Measurements from ENCODE around the gene MRPL34.

The MRPL34 gene

DNA sequence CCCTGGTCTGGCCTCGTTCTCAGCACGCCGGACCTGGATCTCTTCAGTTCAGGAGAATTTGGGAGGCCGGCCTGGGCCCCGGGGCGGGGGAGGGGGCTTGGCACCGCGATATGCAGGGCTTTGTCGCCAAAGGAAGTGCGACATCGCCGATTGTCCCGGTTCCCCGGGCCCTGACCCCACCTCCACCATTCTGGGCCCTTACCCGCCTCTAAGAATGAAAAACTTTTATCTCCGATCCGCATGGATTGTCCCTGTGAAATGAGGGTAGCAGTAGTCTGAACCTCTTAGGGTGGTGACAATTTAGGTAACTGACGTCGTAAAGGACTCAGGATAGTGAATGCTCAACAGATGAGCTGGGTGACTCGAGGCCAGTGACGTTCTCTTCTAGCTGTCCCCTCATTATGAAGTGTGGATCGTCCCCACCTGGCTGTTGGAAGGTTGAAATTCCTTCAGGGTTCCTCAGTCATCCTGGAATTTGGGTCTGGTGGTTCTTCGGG, 4.3 kb downstream of the MRPL34 start:
- peak; percentile 40 for DNase-seq (ENCODE audit: low spot score)

- peak; percentile 95 for DNase-seq (ENCODE audit: low spot score)
These were observed 6.0 kb downstream of the MRPL34 start for GRCh38 chr19:17311455-17312188.

DNA sequence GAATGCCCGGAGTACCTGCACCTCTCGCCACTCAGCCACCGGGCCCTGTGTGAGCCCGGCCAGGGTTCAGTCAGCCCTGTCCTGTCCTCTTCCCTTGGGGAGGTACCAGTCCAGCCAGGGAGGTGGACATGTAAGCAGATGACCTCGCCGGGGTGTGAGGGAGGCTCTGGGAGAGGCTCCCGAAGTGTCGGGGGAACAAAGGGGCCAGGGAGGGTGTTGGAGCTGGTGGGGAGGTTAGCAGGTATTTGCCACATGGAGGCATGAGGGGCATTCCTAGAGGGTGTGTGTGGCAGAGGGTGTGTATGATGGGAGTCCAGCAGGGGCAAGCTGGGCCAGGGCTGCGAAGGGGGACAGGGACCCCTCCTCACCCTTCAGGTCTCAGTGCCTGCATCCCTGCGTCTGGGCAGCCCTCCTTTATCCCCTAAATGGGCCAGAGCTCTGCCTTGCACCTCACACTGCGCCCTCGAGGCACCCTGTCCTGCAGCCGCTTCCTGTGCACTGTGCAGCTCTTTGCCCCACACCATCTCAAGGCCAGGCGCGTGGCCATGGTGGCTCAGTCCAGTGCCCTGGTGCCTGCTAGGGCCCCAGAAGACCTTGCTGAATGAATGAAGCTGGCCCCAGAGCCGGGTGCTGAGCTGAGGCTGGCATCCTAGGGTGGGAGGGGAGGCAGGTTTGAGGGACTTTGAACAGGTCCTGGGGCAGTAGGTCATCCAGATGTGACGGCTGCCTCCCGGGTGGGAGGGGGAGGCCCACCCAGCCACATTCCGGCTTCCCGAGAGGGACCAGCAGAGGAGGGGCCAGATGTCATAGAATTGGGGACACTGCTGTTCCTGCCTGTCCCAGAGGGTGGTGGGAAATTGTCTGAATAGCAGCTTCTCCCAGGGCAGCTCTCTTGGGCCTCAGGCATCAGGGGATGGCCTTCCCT, 6.8 kb downstream of the MRPL34 start:
- no peak for DNase-seq (ENCODE audit: low spot score)

- DNase-seq (ENCODE audit: low spot score), result no peak
These were observed 8.4 kb downstream of the MRPL34 start for GRCh38 chr19:17314007-17314593.

- DNase-seq (ENCODE audit: low spot score), result no peak
These were observed 13.3 kb downstream of the MRPL34 start for GRCh38 chr19:17318966-17319365.

DNA sequence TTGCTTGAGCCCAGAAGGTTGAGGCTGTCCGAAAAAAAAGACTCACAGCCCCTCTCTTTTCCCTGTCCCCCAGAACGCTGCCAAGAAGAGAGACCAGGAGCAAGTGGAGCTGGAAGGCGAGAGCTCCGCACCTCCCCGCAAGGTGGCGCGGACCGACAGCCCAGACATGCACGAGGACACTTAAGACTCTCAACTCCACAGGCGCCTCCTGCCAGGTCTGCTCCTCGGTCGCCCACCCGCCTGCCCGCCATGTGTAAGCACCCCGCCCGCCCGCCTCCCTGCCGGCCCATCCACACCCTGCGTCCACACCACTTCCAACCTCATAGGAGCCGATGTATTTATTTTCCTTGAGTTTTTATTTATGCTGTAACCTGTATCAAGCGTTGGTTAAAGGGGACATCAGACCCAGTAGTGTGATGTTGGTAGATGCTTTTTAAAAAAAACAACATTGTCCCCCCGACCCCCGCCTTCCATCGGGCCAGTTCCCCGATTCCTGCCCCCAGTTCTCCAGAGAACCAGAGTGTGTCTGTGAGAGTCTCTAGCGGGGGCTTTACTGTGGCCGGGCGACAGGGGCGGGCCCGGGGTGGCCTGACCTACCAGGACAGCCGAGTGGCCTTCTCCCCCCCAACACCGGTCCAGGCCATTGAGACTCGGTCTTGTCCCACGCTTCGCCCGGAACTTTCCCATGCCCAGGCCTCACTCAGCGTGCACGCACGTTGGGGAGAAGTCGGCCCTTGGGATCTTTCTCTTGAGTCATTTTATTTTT, 14.0 kb downstream of the MRPL34 start:
- DNase-seq (ENCODE audit: low spot score), result no peak

DNA sequence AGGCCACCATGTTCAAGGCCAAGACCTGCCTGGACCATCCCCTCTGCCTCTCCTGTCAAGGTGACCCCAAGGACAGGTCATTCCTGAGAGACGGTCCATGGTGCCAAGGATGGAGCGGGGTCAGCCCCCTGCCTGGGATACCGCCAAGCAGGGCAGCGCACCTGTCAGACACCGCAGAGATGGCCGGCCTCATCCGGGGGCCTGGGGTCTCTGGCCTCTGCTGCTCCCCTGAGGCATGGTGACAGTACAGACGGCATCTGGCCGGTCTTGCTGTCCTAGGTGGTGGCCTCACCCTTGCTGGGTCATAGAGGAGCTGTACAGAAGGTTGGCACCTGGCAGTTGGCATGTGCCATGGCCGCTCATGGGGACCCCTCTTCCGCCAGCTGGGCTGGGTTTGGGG, 14.8 kb downstream of the MRPL34 start:
- no peak for DNase-seq (ENCODE audit: low spot score)

DNA sequence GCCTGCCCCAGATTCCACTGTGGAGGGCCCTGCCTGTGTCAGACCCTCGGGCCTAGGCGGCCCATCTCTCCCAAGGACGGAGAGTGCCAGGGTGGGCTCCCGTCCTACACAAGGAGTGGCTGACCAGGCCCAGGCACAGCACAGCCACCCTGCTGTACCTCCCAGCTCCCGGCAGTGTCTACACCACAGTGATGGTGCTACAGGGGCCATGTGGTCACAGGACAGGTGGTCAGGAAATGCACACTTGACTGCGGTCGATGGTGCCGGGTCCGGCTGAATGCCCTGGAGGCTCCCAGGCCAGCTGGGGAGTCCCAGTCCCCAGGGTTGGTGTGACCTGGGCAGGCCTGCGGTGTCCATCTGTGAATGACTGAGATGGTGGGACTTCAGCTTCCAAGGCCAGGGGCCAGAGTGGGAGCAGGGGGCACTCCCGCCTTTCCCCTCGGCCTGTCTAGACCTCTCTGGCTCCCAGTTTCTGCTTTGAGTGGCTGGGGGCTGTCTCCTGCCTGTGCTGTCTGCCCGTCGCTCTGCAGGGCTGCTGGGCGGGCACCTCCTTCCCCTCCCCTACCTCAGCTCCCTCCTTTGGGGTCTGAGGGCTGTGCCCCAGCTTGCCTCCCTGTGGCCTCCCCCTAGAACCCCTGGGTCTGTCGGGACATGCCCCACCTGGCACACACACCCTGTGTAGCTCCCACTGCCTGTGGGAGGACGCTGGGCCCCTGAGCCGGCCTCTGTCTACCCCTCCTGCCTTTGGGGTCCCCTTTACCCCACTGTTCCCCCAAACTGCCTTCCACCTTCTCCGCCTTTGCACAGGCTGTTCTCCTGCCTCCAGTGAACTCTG, 16.2 kb downstream of the MRPL34 start:
- no peak for DNase-seq (ENCODE audit: low spot score)

DNA sequence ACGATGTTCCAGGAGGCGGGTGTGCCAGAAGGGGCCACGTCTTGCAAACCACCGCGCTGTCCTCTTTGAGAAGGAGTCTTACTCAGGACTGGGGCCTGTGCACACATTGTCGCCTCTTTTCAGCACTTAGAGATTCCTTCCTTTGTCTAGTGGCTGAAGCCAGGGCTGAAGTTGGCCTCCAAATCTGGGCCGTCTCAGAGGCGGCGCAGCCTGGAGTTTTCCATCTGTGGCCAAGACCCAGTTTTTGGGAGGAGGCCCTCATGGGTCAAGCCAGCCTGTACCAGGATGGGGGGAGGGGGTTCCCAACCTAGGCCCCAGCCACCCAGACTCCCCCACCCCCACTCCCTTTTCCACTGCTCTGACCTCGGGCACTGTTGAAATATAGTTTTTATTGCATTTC, 17.2 kb downstream of the MRPL34 start:
- no peak for DNase-seq (ENCODE audit: low spot score)

DNA sequence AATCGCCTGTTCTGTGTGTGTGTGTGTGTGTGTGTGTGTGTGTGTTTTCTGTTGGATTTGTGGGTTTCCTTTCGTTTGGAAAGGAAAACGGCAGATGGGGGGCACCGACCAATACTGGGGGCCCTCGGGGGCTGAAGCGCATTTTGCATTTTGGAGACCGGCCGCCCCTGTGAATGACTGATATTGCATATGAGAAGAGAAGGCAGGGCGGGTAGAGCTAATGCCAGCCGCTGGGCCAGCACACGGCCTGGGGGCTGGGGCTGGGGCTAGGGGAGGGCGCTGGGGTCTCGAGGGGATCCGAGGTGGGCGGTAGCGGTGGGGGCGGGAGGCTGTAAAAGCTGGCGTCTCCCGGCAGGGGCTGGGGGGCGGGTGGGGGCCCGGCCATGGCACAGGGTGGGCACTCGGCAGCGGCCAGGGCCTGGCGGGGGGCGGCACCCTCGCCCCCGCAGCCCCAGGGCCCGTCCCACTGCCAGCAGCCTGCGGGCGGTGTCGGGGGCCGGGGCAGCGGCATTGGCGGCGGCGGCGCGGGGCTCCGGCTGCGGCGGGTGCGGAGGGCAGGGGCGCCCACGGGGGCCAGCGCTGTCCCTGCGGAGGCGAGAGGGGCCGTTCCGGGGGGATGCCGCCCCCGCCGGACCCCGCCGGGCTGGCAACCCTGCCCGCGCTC, 17.8 kb downstream of the MRPL34 start:
- no peak for DNase-seq (ENCODE audit: low spot score)

DNA sequence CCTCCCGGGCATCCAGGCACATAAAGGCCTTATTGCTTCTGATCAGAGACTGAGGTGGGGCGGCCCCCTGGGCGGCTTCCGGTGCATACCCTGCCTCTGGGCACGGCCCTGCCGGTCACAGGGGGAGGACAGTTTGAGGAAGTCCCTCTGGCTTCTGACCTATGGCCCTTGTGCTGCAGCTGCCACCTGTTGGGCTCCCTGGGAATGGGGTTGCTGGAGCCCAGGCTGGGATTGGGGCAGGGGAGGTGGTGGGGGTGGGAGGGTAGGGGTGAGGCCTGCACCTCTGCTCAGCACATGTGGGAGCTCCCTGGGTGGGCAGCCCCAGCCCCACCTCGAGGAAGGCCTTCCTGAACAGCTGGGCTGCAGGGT, 18.3 kb downstream of the MRPL34 start:
- DNase-seq (ENCODE audit: low spot score), result no peak

DNA sequence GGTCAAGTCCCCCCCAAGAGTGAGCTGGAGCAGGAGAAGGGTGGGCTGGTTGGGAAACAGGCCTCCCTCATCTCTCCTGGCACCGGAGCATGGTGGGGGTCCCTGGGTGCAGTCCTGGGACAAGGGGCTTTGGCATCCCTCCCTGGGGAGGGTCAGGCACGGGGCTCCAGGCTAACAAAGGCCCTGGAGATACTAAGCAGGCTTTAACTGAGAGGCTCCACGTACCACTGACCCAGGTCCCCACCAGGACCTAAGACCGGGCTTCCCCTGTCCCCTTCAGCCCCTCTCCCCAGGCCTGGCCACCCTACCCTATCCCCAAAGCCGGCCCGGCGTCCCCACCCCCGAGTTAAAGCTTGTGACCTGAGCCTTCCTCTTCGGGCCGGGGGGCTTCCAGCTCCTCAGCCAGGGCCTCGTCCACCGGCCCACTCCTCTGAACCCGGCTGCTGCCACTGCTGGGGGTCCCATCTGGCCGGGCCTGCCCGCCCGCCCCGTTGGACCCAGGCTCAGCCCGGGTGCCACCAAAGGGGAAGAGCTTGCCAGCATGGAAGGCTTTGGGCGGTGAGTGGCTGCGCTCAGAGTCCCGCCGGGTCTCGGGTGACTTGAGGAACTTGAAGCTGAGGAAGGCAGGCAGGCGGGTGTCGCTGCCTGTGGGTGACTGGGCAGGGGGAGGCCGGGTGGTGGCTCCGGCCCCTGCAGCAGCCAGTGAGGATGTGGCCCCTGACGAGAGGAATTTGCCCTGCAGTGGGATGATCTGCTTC, 18.9 kb downstream of the MRPL34 start:
- no peak for DNase-seq (ENCODE audit: low spot score)

DNA sequence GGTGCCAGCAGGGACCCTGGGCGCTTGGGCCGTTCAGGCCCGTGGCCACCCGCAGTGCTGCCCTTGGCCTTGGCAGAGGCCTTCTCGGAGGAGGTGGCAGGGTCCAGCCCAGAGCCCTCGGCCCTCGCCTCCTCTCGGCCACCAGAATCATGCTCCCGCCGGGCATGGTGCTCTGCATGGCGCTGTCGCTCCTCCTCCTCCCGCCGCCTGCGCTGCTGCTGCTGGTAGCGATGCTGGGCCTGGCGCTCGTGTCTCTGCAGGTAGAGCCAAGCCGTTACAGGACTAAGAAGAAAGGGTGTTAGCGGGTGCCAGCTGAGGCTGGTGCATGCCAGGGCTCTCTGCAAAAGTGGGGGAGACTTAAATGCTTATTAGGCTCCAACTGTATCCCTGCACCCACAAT, 19.5 kb downstream of the MRPL34 start:
- DNase-seq (ENCODE audit: low spot score), result no peak

- DNase-seq (ENCODE audit: low spot score), result no peak
These were observed 20.4 kb downstream of the MRPL34 start for GRCh38 chr19:17325881-17326594.

DNA sequence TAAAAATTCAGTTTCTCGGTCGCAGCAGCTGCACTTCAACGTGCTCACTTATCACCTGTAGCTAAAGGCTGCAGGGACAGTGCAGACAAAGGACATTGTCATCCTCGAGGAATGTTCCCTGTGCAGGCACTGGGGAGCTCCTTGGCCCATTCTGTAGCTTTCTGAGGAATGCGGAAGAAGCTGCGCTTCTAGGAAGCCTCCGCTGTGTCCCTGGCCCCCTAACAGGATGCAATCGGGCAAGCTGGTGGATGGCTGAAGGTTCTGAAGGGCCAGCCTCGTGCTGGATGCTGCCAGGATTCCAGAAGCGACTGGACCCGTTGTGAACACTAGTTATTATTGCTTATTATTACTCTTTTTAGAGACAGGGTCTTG, 20.9 kb downstream of the MRPL34 start:
- no peak for DNase-seq (ENCODE audit: low spot score)

GRCh38 chr19:17327068-17327653, 21.5 kb downstream of the MRPL34 start:
- no peak for DNase-seq (ENCODE audit: low spot score)

DNA sequence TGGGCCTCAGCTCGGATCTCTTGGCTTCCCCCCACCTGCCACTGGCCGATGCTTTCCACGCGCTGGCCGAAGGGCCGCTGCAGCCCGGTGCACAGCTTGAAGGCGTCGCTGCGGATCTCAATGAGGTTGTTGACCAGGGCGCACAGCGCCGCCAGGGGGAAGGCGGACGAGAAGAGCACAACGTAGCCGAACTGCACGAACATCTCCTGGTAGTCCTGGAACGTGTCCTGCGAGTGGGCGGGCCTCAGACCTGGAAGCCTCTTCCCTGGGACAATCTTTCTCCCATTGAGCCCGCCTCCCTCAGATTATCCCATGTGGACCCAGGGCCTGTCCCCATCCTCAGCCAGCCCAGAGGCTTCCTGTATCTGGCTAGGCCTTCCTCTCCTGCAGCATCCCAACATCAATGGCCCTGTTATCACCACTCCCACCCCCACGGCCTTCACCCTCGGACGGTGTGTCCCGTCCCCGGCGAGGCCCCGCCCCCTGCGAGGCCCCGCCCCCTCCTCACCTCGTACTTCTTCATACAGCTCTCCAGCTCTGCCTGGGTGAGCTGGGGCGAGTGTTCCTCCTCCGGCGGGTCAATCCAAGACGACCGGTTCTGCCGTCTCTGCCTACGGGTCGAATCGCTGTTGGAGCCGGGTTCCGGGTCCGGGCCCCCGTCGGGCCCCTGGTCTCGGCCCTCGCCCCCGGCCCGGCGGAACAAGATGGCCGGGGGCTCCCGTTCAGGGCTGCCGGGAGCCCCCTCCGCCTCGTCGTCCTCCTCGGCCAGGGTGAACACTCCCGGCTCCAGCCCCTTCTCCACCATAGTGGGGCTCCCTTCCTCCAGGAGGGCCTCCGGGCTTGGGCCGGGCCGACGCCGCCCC, 22.2 kb downstream of the MRPL34 start:
- DNase-seq (ENCODE audit: low spot score), result peak; percentile 72

Measured in kidney tubule cell (primary cell).